Skin epidermis (tissue), 12 donors: Measurements from ENCODE around the gene SLC7A1.

Experiments used
- H3K27ac ChIP-seq, 21 experiments: fragments of 200-600 bp; sonication (generic) in 11 of 21; one replicate each; pipeline ENCODE4 v1.5.0; 2020; ENCODE audit warnings: mild to moderate bottlenecking in 3 of 21, inconsistent platforms in 2 of 21, moderate library complexity in 2 of 21
- H3K4me3 ChIP-seq, 7 experiments: fragments of 200-600 bp; sonication (generic) in 2 of 7; one replicate each; pipeline ENCODE4 v1.5.0; 2020; ENCODE audit warnings: inconsistent platforms in 2 of 7, mild to moderate bottlenecking in 2 of 7, moderate library complexity in 1 of 7

The SLC7A1 gene

GRCh38 chr13:29536853-29537252, 58.6 kb downstream of the SLC7A1 start:
- no peak overlapping the region for H3K4me3 ChIP-seq
- H3K27ac ChIP-seq = peak overlapping the region in 1 of 21 experiments; percentile 34

GRCh38 chr13:29535663-29536655, 59.5 kb downstream of the SLC7A1 start:
- H3K27ac ChIP-seq = peak overlapping the region in 1 of 21 experiments; percentile 8
- no peak overlapping the region for H3K4me3 ChIP-seq

- H3K4me3 ChIP-seq = no peak overlapping the region
- peak overlapping the region in 2 of 21 experiments; percentile 0 to 15 for H3K27ac ChIP-seq
Measured at GRCh38 chr13:29534083-29534482, 61.4 kb downstream of the SLC7A1 start.

- Histone ChIP-seq H3K27ac (peak overlapping the region in 4 of 21 experiments; percentile 28 to 50 (median 32)), H3K4me3 (no peak overlapping the region)
Measured at GRCh38 chr13:29532821-29533220, 62.7 kb downstream of the SLC7A1 start.

GRCh38 chr13:29532116-29532515, 63.4 kb downstream of the SLC7A1 start:
- H3K27ac ChIP-seq = no peak overlapping the region

GRCh38 chr13:29530901-29531300, 64.6 kb downstream of the SLC7A1 start:
- Histone ChIP-seq H3K27ac (peak overlapping the region in 2 of 21 experiments; percentile 13 to 29), H3K4me3 (no peak overlapping the region)

More at GRCh38 chr13:29532116-29532515, 63.4 kb downstream of the SLC7A1 start:
- H3K4me3 ChIP-seq = no peak overlapping the region

- no peak overlapping the region for H3K27ac ChIP-seq
- no peak overlapping the region for H3K4me3 ChIP-seq
Measured at GRCh38 chr13:29529754-29530153, 65.7 kb downstream of the SLC7A1 start.

GRCh38 chr13:29527916-29528315, 67.6 kb downstream of the SLC7A1 start:
- Histone ChIP-seq H3K4me3 (no peak overlapping the region), H3K27ac (no peak overlapping the region)

GRCh38 chr13:29527511-29527910, 68.0 kb downstream of the SLC7A1 start:
- Histone ChIP-seq H3K27ac (no peak overlapping the region), H3K4me3 (no peak overlapping the region)

GRCh38 chr13:29526741-29527140, 68.7 kb downstream of the SLC7A1 start:
- H3K4me3 ChIP-seq = no peak overlapping the region
- H3K27ac ChIP-seq = no peak overlapping the region

- Histone ChIP-seq H3K27ac (no peak overlapping the region), H3K4me3 (no peak overlapping the region)
Measured at GRCh38 chr13:29525757-29526156, 69.7 kb downstream of the SLC7A1 start.

GRCh38 chr13:29524641-29525040, 70.8 kb downstream of the SLC7A1 start:
- H3K27ac ChIP-seq = no peak overlapping the region
- H3K4me3 ChIP-seq = no peak overlapping the region

- H3K27ac ChIP-seq = peak overlapping the region in 3 of 21 experiments; percentile 10 to 47 (median 14)
- H3K4me3 ChIP-seq = no peak overlapping the region
Measured at GRCh38 chr13:29524176-29524575, 71.3 kb downstream of the SLC7A1 start.

- H3K27ac ChIP-seq = peak overlapping the region in 10 of 21 experiments; percentile 2 to 74 (median 41)
- H3K4me3 ChIP-seq = no peak overlapping the region
Measured at GRCh38 chr13:29523199-29523961, 72.1 kb downstream of the SLC7A1 start.

GRCh38 chr13:29522044-29522685, 73.3 kb downstream of the SLC7A1 start:
- Histone ChIP-seq H3K4me3 (no peak overlapping the region), H3K27ac (peak overlapping the region in 7 of 21 experiments; percentile 9 to 73 (median 35))

GRCh38 chr13:29521336-29521735, 74.2 kb downstream of the SLC7A1 start:
- no peak overlapping the region for H3K4me3 ChIP-seq
- peak overlapping the region in 6 of 21 experiments; percentile 2 to 73 (median 30) for H3K27ac ChIP-seq

- Histone ChIP-seq H3K4me3 (no peak overlapping the region), H3K27ac (peak overlapping the region in 3 of 21 experiments; percentile 14 to 73 (median 40))
Measured at GRCh38 chr13:29520671-29521070, 74.8 kb downstream of the SLC7A1 start.

- Histone ChIP-seq H3K27ac (peak overlapping the region in 5 of 21 experiments; percentile 14 to 73 (median 34)), H3K4me3 (no peak overlapping the region)
Measured at GRCh38 chr13:29519921-29520320, 75.6 kb downstream of the SLC7A1 start.

- no peak overlapping the region for H3K27ac ChIP-seq
Measured at GRCh38 chr13:29516880-29517279, 78.6 kb downstream of the SLC7A1 start.

GRCh38 chr13:29516012-29516411, 79.5 kb downstream of the SLC7A1 start:
- H3K27ac ChIP-seq = peak overlapping the region in 1 of 21 experiments; percentile 25
- H3K4me3 ChIP-seq = no peak overlapping the region

More at GRCh38 chr13:29516880-29517279, 78.6 kb downstream of the SLC7A1 start:
- H3K4me3 ChIP-seq = no peak overlapping the region
